IPS DF 6.9 (cell line): ENCODE measurements around the gene ITGB1BP2.
"Not testable (repeated sequence)": the region's sequence is repeated elsewhere in the genome, so short reads cannot be mapped to it uniquely, and the experiment has no call there.

Experiments used
- DNase-seq: peaks from one replicate; pipeline ENCODE4 v3.0.0-alpha.2; 2013; ENCODE audit warnings: low read depth, low spot score
- H3K27ac ChIP-seq: one replicate; pipeline ENCODE4 v1.5.1; 2013; ENCODE audit warnings: low read length, control low read depth
- H3K27me3 ChIP-seq: 2 replicates; pipeline ENCODE4 v1.6.1; 2013; ENCODE audit warnings: mild to moderate bottlenecking, low read length; ENCODE audit not compliant: control insufficient read depth, insufficient read depth
- H3K36me3 ChIP-seq: 2 replicates; pipeline ENCODE4 v1.6.1; 2013; ENCODE audit warnings: low read length; ENCODE audit not compliant: control insufficient read depth, insufficient read depth
- H3K4me1 ChIP-seq: 2 replicates; pipeline ENCODE4 v1.6.1; 2013; ENCODE audit warnings: low read length; ENCODE audit not compliant: control insufficient read depth, insufficient read depth
- H3K4me3 ChIP-seq: 2 replicates; pipeline ENCODE4 v1.5.1; 2013; ENCODE audit warnings: mild to moderate bottlenecking, low read length
- H3K9me3 ChIP-seq: 2 replicates; pipeline ENCODE4 v1.6.1; 2013; ENCODE audit warnings: low read length, inconsistent platforms; ENCODE audit not compliant: control insufficient read depth, insufficient read depth
- WGBS: extraction: QIAGEN DNeasy Blood & Tissue Kit; methylation state at CpG from one replicate; pipeline ENCODE4 v1.1.7; 2013; ENCODE audit warnings: mixed read lengths, missing lambda C conversion rate; ENCODE audit not compliant: insufficient read length, insufficient coverage; 5-methylcytosine and 5-hydroxymethylcytosine counted together

ITGB1BP2 gene

DNA sequence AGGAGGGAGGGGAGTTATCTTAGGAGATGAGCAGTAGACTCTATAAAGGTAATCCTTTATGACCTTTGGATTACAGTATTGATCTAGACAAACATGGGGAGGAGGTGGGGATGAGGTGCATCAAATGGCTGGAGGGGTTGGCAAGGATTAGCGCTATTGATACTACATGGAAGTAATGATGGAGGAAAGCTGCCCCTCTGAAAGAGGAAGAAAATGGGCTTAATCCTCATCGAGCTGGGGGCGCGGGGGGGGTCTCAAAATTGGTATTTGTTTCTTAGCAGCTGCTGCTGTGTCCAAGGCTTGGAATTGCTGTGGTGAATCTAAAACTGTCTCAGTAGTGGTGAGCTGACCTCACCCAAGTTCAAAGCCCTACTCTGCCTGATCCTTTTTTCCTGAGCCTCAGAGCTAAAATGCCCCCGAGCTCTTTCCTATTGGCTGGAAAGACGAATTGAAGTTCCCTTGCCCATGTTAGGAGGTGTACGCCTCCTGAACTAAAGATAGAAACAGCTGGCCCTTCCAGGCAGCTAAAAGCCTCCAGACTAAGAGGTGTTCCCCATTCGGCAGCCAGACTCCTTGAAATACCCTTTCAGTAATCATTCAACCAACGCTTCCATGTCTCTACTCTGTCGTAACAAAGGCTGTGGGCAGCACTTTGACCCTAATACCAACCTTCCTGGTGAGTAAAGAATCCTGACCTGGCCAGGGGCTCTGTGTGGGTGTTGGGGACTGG, at the start of gene ITGB1BP2:
TSS of gene ITGB1BP2 (plus strand) at position 556 of the 730 bp plus-strand sequence. CDS start at position 613, 57 bp downstream.
- H3K27me3 ChIP-seq, result no peaks in the 10 kb centered on the region
- H3K36me3 ChIP-seq, result peaks cover 18% of the 10 kb centered on the region; the same call in 1 of the 2 replicates
- no peaks in the 10 kb centered on the region for H3K9me3 ChIP-seq
- no peaks in the 10 kb centered on the region for H3K4me1 ChIP-seq
- no peak within 1 kb of the TSS for H3K4me3 ChIP-seq
- no peak within 1 kb of the TSS for H3K27ac ChIP-seq
- no CpG with 5 or more reads among the region's 10 CpGs for WGBS
- no peak for DNase-seq

DNA sequence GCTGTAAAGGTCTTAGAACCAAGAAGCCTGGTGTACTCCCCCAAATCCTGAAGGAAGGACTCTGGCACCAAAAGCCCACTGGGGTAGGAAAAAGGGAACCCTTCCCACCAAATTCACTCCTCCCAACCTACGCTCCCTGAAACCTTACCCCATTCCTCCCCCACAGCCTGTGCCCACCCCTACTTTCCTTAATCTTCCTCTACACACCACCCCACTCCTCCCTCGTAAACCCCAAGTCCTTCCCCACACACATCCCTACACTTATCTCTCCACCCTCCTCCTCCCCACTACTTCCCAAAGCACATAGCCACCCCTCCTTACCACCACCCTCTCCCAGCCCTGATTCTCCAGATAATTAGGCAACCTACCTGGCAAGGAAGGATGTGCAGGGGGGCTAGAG, 49.3 kb upstream of the ITGB1BP2 start:
- H3K27ac ChIP-seq, result no peak overlapping the region
- 100% methylated on average over 1 of the region's 2 CpGs for WGBS
- H3K4me1 ChIP-seq, result no peaks in the 10 kb centered on the region
- H3K36me3 ChIP-seq, result peaks cover 27% of the 10 kb centered on the region
- H3K27me3 ChIP-seq, result no peaks in the 10 kb centered on the region
- no peaks in the 10 kb centered on the region for H3K9me3 ChIP-seq
- H3K4me3 ChIP-seq, result no peak overlapping the region; the same call in 1 of the 2 replicates
- DNase-seq, result no peak

DNA sequence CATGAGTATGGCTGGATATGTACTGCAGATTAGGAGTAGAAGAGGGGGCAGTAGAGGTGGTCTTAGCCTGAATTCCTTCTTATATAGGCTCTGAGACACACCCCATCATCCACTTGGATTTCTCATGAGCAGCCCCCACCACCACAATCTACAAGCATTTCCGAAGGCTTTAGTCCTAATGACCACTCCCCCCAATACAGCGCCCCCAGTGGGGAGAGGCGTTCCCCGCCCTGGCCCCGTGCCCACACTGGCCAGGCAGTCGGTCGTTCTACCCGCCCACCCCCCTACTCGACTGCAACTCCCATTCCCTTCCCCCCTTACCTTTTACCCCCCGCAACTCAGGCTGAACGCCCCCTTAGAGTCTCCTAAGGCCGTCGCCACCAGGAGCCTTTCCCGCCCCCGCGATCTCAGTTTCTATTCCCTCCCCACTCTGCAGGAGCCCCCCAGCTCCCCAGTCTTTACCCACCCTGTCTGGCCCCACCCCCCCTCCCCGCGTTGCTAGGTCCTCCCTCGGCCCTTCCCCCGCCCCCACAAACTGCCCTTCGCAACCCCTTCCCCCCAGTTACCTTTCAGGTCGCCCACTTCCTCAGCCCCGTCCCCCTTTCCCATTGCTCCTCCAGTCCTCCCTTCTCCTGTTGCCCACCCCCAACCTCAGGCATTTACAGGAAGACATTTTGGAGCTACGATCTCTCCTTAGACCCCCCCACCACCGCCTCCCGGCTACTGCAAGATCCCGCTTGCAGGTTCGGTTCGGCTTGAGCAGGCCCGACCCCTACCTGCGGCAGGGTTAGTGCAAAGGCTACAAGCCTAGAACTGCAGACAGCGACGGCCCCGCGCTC, 48.1 kb upstream of the ITGB1BP2 start:
- peaks cover 15% of the 10 kb centered on the region; the same call in 1 of the 2 replicates for H3K36me3 ChIP-seq
- peak overlapping the region; percentile 99; the same call in 1 of the 2 replicates for H3K4me3 ChIP-seq
- no peaks in the 10 kb centered on the region for H3K4me1 ChIP-seq
- no peaks in the 10 kb centered on the region for H3K27me3 ChIP-seq
- H3K27ac ChIP-seq, result no peak overlapping the region
- WGBS, result no CpG with 5 or more reads among the region's 35 CpGs
- H3K9me3 ChIP-seq, result no peaks in the 10 kb centered on the region
- DNase-seq, result no peak

- Histone ChIP-seq H3K4me3 (peak within 1 kb of the TSS; percentile 99; the same call in 1 of the 2 replicates), H3K4me1 (no peaks in the 10 kb centered on the region), H3K27me3 (no peaks in the 10 kb centered on the region), H3K36me3 (peaks cover 15% of the 10 kb centered on the region; the same call in 1 of the 2 replicates), H3K27ac (no peak within 1 kb of the TSS), H3K9me3 (no peaks in the 10 kb centered on the region)
- DNase-seq, result no peak
- no CpG with 5 or more reads among the region's 54 CpGs for WGBS
These were observed 47.2 kb upstream of the ITGB1BP2 start, which contains the start of gene ZMYM3 for GRCh38 chrX:71254092-71254963. Gene ZMYM3 (minus strand): TSS chrX:71254140. CDS start chrX:71253255, 885 bp downstream.

GRCh38 chrX:71256051-71256450, 45.5 kb upstream of the ITGB1BP2 start:
- H3K4me3 ChIP-seq, result no peak overlapping the region
- WGBS, result no CpG with 5 or more reads among the region's 6 CpGs
- no peaks in the 10 kb centered on the region for H3K36me3 ChIP-seq
- H3K27me3 ChIP-seq, result no peaks in the 10 kb centered on the region
- H3K9me3 ChIP-seq, result no peaks in the 10 kb centered on the region
- DNase-seq, result no peak
- no peaks in the 10 kb centered on the region for H3K4me1 ChIP-seq
- H3K27ac ChIP-seq, result no peak overlapping the region

GRCh38 chrX:71256856-71257255, 44.7 kb upstream of the ITGB1BP2 start:
- no peaks in the 10 kb centered on the region for H3K4me1 ChIP-seq
- no peaks in the 10 kb centered on the region for H3K36me3 ChIP-seq
- H3K4me3 ChIP-seq, result no peak overlapping the region
- no peaks in the 10 kb centered on the region for H3K27me3 ChIP-seq
- no CpG with 5 or more reads among the region's 4 CpGs for whole genome bisulfite sequencing
- no peak overlapping the region for H3K27ac ChIP-seq
- DNase-seq, result no peak
- no peaks in the 10 kb centered on the region for H3K9me3 ChIP-seq

DNA sequence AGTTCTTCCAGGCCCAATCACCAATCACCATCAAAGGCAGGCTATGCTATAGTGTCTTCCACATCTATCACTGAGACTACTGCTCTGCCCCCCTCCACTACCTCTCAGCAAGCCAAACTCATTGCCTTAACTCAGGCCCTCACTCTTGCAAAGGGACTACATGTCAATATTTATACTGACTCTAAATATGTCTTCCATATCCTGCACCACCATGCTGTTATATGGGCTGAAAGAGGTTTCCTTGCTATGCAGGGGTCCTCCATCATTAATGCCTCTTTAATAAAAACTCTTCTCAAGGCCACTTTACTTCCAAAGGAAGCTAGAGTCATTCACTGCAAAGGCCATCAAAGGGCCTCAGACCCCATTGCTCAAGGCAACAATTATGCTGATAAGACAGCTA, 32.9 kb upstream of the ITGB1BP2 start:
- not testable (repeated sequence) for DNase-seq, H3K9me3 ChIP-seq, H3K4me1 ChIP-seq

GRCh38 chrX:71269801-71270395, 31.7 kb upstream of the ITGB1BP2 start:
- Histone ChIP-seq H3K27me3 (no peaks in the 10 kb centered on the region), H3K9me3 (no peaks in the 10 kb centered on the region), H3K27ac (no peak overlapping the region), H3K36me3 (no peaks in the 10 kb centered on the region), H3K4me3 (no peak overlapping the region), H3K4me1 (no peaks in the 10 kb centered on the region)
- WGBS, result no CpG with 5 or more reads among the region's 19 CpGs
- no peak for DNase-seq

More for the DNA sequence above, 32.9 kb upstream of the ITGB1BP2 start:
- not testable (repeated sequence) for H3K4me3 ChIP-seq, H3K36me3 ChIP-seq, H3K27ac ChIP-seq, H3K27me3 ChIP-seq

- not testable (repeated sequence) for H3K27me3 ChIP-seq, H3K27ac ChIP-seq, H3K9me3 ChIP-seq, H3K4me1 ChIP-seq, DNase-seq, H3K36me3 ChIP-seq, H3K4me3 ChIP-seq
- no CpG with 5 or more reads among the region's 2 CpGs for WGBS
These were observed 29.2 kb upstream of the ITGB1BP2 start for GRCh38 chrX:71272313-71272712.

DNA sequence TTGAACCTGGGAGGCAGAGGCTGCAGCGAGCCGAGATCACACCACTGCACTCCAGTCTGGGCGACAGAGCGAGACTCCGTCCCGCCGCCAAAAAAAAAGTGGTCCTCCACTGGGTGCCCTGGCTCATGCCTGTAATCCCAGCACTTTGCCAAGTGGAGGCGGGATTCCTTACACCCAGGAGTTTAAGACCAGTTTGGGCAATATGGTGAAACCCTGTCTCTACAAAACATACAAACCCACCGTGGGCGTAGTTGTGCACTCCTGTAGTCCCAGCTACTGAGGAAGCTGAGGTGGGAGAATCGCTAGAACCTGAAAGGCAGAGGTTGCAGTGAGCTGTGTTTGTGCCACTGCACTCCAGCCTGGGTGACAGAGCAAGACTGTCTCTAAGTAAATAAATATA, 20.2 kb upstream of the ITGB1BP2 start:
- not testable (repeated sequence) for H3K27me3 ChIP-seq, H3K4me3 ChIP-seq, H3K27ac ChIP-seq, H3K9me3 ChIP-seq, H3K4me1 ChIP-seq, DNase-seq, H3K36me3 ChIP-seq
- no CpG with 5 or more reads among the region's 11 CpGs for WGBS
